Measurements from ENCODE around the gene TRDMT1. TPM values are rescaled to one million over a fixed set of nuclear protein-coding genes. Genes with fewer than 3 reads are reported as not detected.

TRDMT1 gene, protein sequence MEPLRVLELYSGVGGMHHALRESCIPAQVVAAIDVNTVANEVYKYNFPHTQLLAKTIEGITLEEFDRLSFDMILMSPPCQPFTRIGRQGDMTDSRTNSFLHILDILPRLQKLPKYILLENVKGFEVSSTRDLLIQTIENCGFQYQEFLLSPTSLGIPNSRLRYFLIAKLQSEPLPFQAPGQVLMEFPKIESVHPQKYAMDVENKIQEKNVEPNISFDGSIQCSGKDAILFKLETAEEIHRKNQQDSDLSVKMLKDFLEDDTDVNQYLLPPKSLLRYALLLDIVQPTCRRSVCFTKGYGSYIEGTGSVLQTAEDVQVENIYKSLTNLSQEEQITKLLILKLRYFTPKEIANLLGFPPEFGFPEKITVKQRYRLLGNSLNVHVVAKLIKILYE
- 10.4 and 14.3 TPM in 2 replicates for total RNA-seq
- long read RNA-seq, partial matches to known transcripts: 2 of 12 reads
- long read RNA-seq, other reads (novel, unspliced or antisense): 4 of 12 reads

DNA sequence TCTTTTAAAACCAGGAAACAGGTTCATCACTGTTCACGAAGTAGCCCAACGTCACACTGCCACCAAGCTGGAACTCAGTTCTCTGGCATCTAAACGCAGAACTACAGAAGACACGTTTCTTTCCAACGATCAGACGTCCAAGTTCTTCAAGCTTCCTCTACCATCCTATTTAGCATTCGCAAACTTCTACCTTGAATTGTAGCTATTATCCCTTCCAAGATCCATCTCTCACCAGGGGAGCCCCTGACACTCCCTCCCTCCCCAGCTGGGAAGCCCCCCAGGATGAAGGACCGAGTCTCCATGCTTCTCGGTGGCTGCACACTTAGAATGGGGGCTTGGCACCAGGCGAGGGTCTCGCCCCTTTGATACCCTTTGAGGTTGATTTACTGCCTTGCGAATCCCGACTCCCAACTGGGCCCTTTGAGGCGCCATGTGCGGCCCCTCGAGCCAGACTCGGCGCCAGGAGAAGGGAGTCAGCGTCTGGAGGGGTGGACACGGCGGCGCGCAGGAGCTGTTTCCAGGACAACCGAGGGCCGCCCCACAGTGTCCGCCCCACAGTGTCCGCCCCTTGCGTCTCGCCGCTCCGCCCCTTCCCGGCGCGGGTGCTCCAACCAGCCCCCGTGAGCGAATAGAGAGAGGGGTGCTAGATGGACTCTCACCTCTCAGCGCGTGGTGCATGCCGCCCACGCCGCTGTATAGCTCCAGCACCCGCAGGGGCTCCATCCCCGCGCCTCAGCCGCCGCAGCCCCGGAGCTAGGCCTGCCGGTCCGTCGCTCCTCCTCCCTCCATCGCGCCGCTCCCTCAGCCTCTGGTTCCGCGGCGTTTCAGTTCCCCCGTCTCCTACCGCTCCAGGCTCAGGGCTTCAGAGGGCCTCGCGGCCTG is at the start of gene TRDMT1:
Gene TRDMT1 (minus strand): TSS at position 761 of the 882 bp plus-strand sequence. CDS start 38 bp downstream, at position 723.
- peaks cover 7% of the 10 kb centered on the region for H3K9me3 Mint-ChIP-seq (ENCODE audit: low read depth)
- peaks cover 38% of the 10 kb centered on the region for H3K4me1 Mint-ChIP-seq (ENCODE audit: low read depth)

DNA sequence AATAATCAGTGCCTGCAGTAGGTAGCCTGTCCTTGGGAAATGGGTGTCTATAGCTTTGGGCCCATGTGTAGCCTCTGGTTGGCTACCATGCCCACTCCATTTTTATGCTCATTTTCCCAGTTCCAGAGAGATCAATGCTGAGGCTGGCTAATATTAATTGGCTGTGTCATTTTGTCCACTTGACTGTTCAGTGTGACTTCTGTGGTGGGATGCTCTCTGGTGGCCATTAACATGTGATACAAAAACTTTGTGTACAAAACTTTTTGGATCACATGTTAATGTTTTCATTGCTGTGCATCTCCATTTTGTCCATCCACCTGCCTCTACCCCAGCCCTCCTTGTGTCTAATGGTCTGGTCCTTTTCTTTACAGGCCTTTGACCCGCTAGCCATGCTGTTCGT is 49.3 kb upstream of the TRDMT1 start:
- no peaks in the 10 kb centered on the region for H3K4me1 Mint-ChIP-seq (ENCODE audit: low read depth)
- TF ChIP-seq, protein P1, sequence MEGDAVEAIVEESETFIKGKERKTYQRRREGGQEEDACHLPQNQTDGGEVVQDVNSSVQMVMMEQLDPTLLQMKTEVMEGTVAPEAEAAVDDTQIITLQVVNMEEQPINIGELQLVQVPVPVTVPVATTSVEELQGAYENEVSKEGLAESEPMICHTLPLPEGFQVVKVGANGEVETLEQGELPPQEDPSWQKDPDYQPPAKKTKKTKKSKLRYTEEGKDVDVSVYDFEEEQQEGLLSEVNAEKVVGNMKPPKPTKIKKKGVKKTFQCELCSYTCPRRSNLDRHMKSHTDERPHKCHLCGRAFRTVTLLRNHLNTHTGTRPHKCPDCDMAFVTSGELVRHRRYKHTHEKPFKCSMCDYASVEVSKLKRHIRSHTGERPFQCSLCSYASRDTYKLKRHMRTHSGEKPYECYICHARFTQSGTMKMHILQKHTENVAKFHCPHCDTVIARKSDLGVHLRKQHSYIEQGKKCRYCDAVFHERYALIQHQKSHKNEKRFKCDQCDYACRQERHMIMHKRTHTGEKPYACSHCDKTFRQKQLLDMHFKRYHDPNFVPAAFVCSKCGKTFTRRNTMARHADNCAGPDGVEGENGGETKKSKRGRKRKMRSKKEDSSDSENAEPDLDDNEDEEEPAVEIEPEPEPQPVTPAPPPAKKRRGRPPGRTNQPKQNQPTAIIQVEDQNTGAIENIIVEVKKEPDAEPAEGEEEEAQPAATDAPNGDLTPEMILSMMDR (IDR thresholded peaks at IDR 0.05; ENCODE audit: unreplicated experiment): no peak
- no peaks in the 10 kb centered on the region for H3K27me3 Mint-ChIP-seq
- no peak overlapping the region for H3K4me3 Mint-ChIP-seq (ENCODE audit: low read depth)
- peaks cover 2% of the 10 kb centered on the region for H3K36me3 Mint-ChIP-seq (ENCODE audit: insufficient read depth)
- H3K27ac Mint-ChIP-seq: no peak overlapping the region
- DNase-seq (ENCODE audit: low spot score, unreplicated experiment): no peak
- peaks cover 21% of the 10 kb centered on the region for H3K9me3 Mint-ChIP-seq (ENCODE audit: low read depth)

More for the DNA sequence above, at the start of gene TRDMT1:
- Mint-ChIP-seq H3K27me3 (no peaks in the 10 kb centered on the region), H3K36me3 (ENCODE audit: insufficient read depth) (no peaks in the 10 kb centered on the region), H3K27ac (peak within 1 kb of the TSS; percentile 98), H3K4me3 (ENCODE audit: low read depth) (peak within 1 kb of the TSS; percentile 89)
- TF ChIP-seq, protein P1 (IDR thresholded peaks at IDR 0.05; ENCODE audit: unreplicated experiment): no peak
- DNase-seq (ENCODE audit: low spot score, unreplicated experiment): peak; percentile 74

DNA sequence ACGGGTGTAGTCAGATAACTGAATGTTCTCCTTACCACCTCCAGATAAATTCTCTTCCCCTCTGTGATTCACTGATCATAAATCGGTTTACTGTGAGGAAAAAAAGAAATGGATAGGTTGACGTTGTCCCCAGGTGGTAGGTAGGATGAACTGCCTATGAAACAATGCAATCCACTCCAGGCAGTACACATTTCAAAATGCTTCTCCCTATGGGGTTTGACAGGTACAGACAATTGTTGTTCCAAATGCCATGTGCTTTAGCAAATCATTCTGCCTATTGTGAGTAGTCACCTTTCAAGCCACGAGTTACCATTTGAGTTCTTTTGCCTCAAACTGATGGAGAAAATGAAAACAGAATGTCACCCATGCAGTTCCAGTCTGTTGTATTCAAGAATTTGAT is 48.3 kb upstream of the TRDMT1 start:
- TF ChIP-seq, protein P1 (IDR thresholded peaks at IDR 0.05; ENCODE audit: unreplicated experiment): peak; percentile 41
- DNase-seq (ENCODE audit: low spot score, unreplicated experiment): no peak
- Mint-ChIP-seq H3K27me3 (no peaks in the 10 kb centered on the region), H3K27ac (no peak overlapping the region), H3K4me3 (ENCODE audit: low read depth) (no peak overlapping the region), H3K9me3 (ENCODE audit: low read depth) (peaks cover 21% of the 10 kb centered on the region), H3K4me1 (ENCODE audit: low read depth) (no peaks in the 10 kb centered on the region), H3K36me3 (ENCODE audit: insufficient read depth) (peaks cover 2% of the 10 kb centered on the region)

GRCh38 chr10:17248964-17249363 is 47.5 kb upstream of the TRDMT1 start:
- Mint-ChIP-seq H3K4me3 (ENCODE audit: low read depth) (no peak overlapping the region), H3K27ac (no peak overlapping the region)

More at GRCh38 chr10:17248964-17249363, 47.5 kb upstream of the TRDMT1 start:
- TF ChIP-seq, protein P1 (IDR thresholded peaks at IDR 0.05; ENCODE audit: unreplicated experiment): no peak
- no peak for DNase-seq (ENCODE audit: low spot score, unreplicated experiment)
- no peaks in the 10 kb centered on the region for H3K4me1 Mint-ChIP-seq (ENCODE audit: low read depth)
- H3K9me3 Mint-ChIP-seq (ENCODE audit: low read depth): peaks cover 14% of the 10 kb centered on the region
- no peaks in the 10 kb centered on the region for H3K27me3 Mint-ChIP-seq
- H3K36me3 Mint-ChIP-seq (ENCODE audit: insufficient read depth): peaks cover 2% of the 10 kb centered on the region

Measured in progenitor cell of endocrine pancreas (in vitro differentiated cells).